Right lobe of liver (tissue), 6 donors: ENCODE measurements around the gene MDFIC. TPM values are rescaled to one million over a fixed set of nuclear protein-coding genes. Genes with fewer than 3 reads are reported as not detected.

Experiments
- ATAC-seq, 4 donors: fragments of 200-7000 bp; cut with Tn5 transposase; one replicate each; pipeline ENCODE4 v1.9.1; 2020; ENCODE audit warnings: mild to moderate bottlenecking in 4 of 4, moderate library complexity in 4 of 4
- DNase-seq, 3 donors: peaks; one replicate each; pipeline ENCODE4 v3.0.0-alpha.2; 2020
- H3K27ac ChIP-seq, 3 donors: fragments of 200-600 bp; one replicate each; pipeline ENCODE4 v1.8.0; 2022
- H3K27me3 ChIP-seq, 2 donors: fragments of 200-600 bp; one replicate each; pipeline ENCODE4 v1.8.0; 2022
- H3K36me3 ChIP-seq, 4 donors: fragments of 200-600 bp; sonication (generic) in 1 of 4; one replicate each; pipeline versions ENCODE4 v1.5.1 to v1.8.0; 2017 to 2022; ENCODE audit warnings: control low read depth in 1 of 4
- H3K4me1 ChIP-seq, 4 donors: fragments of 200-600 bp; sonication (generic) in 1 of 4; one replicate each; pipeline versions ENCODE4 v1.5.1 to v1.8.0; 2017 to 2022; ENCODE audit warnings: control low read depth in 1 of 4
- H3K4me3 ChIP-seq, 3 donors: fragments of 200-600 bp; one replicate each; pipeline ENCODE4 v1.8.0; 2022
- H3K9me3 ChIP-seq, 4 donors: fragments of 200-600 bp; sonication (generic) in 1 of 4; one replicate each; pipeline versions ENCODE4 v1.5.1 to v1.8.0; 2017 to 2022; ENCODE audit warnings: control low read depth in 1 of 4
- POLR2A ChIP-seq: fragments of 450-650 bp; IDR thresholded peaks from one replicate; pipeline ENCODE4 v1.6.1; 2017; ENCODE audit warnings: antibody characterized with exemption, mild to moderate bottlenecking
- WGBS: methylation state at CpG from one replicate; pipeline ENCODE4 v1.1.6; 2018; ENCODE audit warnings: low coverage, low lambda C conversion rate; ENCODE audit not compliant: insufficient coverage; ENCODE audit errors: missing lambda C conversion rate; 5-methylcytosine and 5-hydroxymethylcytosine counted together
- intact Hi-C, 2 donors: fragments of 100-400 bp; cut with DNase I; formaldehyde crosslinking; loops; one replicate each; pipeline versions ENCODE4 v1.11.2 to v1.14.1; 2022
- total RNA-seq, 6 experiments: library from RNA; depleted of rRNA in 2 of 6; stranded (reverse); fragments of >200 nt in 2 of 6; fragmentation: NEBNext Ultra II Directional in 3 of 6; extraction: Animal tissue kit (Norgen Biotek cat#: 25700) in 3 of 6; gene quantifications; one replicate each; pipeline versions ENCODE4 v1.1.0 to v1.2.4, GENCODE V29; 2016 to 2023
- TF ChIP-seq, protein P1 (sequence below), 4 donors: fragments of 200-600 bp in 3 of 4; fragments of 450-650 bp in 1 of 4; IDR thresholded peaks; one replicate each; pipeline versions ENCODE4 v1.5.1 to v1.8.0; 2016 to 2022; ENCODE audit warnings: antibody characterized with exemption in 4 of 4, mild to moderate bottlenecking in 2 of 4
- donor health status: DM: no; HTN: yes; CAD: no.
- donor health status: DM: no; HTN: no; CAD: no.
- donor health status: DM: no; HTN: no; CAD: no.
- donor health status: DM: no; HTN: yes; CAD: no.
- donor health status: DM: no; HTN: yes; CAD: no.

MDFIC gene
- total RNA-seq, 6 experiments from 2014 or later, result 7.5 to 20.7 (median 13.4) TPM

GRCh38 chr7:114916261-114916892, 5.5 kb upstream of the MDFIC start:
- TF ChIP-seq POLR2A, result no peak
- TF ChIP-seq, protein P1, sequence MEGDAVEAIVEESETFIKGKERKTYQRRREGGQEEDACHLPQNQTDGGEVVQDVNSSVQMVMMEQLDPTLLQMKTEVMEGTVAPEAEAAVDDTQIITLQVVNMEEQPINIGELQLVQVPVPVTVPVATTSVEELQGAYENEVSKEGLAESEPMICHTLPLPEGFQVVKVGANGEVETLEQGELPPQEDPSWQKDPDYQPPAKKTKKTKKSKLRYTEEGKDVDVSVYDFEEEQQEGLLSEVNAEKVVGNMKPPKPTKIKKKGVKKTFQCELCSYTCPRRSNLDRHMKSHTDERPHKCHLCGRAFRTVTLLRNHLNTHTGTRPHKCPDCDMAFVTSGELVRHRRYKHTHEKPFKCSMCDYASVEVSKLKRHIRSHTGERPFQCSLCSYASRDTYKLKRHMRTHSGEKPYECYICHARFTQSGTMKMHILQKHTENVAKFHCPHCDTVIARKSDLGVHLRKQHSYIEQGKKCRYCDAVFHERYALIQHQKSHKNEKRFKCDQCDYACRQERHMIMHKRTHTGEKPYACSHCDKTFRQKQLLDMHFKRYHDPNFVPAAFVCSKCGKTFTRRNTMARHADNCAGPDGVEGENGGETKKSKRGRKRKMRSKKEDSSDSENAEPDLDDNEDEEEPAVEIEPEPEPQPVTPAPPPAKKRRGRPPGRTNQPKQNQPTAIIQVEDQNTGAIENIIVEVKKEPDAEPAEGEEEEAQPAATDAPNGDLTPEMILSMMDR (IDR thresholded peaks at IDR 0.05), result no peak
- H3K9me3 ChIP-seq, result no peaks in the 10 kb centered on the region
- 76% methylated on average over 6 of the region's 6 CpGs for WGBS
- intact Hi-C loops, result no loop called here
- no peaks in the 10 kb centered on the region for H3K36me3 ChIP-seq
- no peak overlapping the region for H3K27ac ChIP-seq
- no peak overlapping the region for H3K4me3 ChIP-seq
- no peak for DNase-seq
- peak in 2 of 4 donors; percentile 15 to 30 for ATAC-seq
- no peaks in the 10 kb centered on the region for H3K4me1 ChIP-seq
- no peaks in the 10 kb centered on the region for H3K27me3 ChIP-seq

DNA sequence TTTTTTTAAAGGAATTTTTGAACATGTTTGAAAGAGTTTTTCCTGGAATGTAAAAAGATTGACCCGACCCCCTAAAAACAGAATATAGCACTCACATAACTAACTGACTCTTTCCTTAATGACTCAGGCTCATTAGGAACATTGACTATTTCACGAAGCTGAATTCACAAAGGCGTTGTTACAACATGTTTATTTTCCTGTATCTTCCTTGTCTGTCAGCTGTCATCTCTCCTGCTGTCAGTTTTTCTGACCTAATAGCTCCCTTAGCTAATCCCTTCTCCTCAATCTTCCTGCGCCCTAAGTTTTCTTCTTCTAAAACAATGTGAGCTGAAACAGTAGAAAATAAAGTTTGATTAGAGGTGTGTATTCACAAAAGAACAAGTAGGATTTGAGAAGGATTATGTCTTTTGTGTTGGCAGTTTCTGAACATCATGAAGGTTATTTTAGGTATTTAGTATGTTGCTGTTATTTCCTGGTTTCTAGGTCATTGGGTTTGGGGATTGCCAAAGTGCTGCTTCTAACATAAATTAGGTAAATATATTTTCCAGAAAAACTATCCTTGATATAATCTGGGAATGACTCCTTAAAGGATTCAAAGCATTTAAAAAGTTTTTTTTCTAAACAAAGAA, 4.6 kb upstream of the MDFIC start:
- Histone ChIP-seq H3K4me1 (no peaks in the 10 kb centered on the region), H3K27ac (no peak overlapping the region), H3K4me3 (no peak overlapping the region), H3K9me3 (no peaks in the 10 kb centered on the region), H3K36me3 (no peaks in the 10 kb centered on the region), H3K27me3 (no peaks in the 10 kb centered on the region)
- DNase-seq (no peak), ATAC-seq (no peak)
- WGBS, result 68% methylated on average over 4 of the region's 4 CpGs
- intact Hi-C loops, result no loop called here
- no peak for TF ChIP-seq POLR2A
- TF ChIP-seq, protein P1 (IDR thresholded peaks at IDR 0.05), result no peak

GRCh38 chr7:114919587-114919986, 2.3 kb upstream of the MDFIC start:
- Histone ChIP-seq H3K27me3 (no peaks in the 10 kb centered on the region), H3K4me1 (peaks cover 0 to 8% (median 0%) of the 10 kb centered on the region in 4 donors), H3K4me3 (no peak overlapping the region), H3K9me3 (no peaks in the 10 kb centered on the region), H3K36me3 (no peaks in the 10 kb centered on the region), H3K27ac (no peak overlapping the region)
- ATAC-seq (no peak), DNase-seq (no peak)
- TF ChIP-seq, protein P1 (IDR thresholded peaks at IDR 0.05), result no peak
- TF ChIP-seq POLR2A, result no peak
- 36% methylated on average over 3 of the region's 3 CpGs for WGBS
- intact Hi-C loops, result no loop called here

DNA sequence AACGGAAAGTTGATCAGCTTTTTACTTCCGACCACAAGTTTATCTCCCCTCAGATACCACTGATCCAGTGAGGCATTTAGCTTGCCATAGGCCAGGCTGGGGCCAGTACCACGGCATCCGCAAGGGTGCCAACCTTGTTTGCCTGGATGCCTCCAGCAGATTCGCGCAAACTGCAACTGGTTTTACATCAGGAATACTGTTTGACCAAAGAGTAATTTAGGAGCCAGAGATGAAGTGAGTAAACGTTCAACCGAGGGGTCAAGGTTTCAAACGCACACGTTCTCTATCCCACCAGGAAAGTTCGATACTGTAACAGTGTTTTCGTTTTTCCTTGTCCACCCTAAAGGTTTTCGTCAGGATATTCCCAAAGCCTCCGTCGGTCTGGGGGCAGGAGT, 266 bp upstream of the MDFIC start:
- WGBS, result 14% methylated on average over 14 of the region's 15 CpGs
- Histone ChIP-seq H3K9me3 (no peaks in the 10 kb centered on the region), H3K36me3 (no peaks in the 10 kb centered on the region), H3K4me1 (peaks cover 0 to 8% (median 0%) of the 10 kb centered on the region in 4 donors), H3K27ac (peak overlapping the region; percentile 86 to 90 (median 89)), H3K27me3 (no peaks in the 10 kb centered on the region), H3K4me3 (peak overlapping the region; percentile 63 to 69 (median 69))
- DNase-seq (peak; percentile 65 to 78 (median 69)), ATAC-seq (peak; percentile 62 to 69 (median 68))
- intact Hi-C loops, result no loop called here
- TF ChIP-seq, protein P1 (IDR thresholded peaks at IDR 0.05), result peak in 1 of 4 donors; percentile 30
- TF ChIP-seq POLR2A, result no peak
